AG08395 (cell line): ENCODE data around the gene CNOT8.
"Not testable (repeated sequence)": the region's sequence is repeated elsewhere in the genome, so short reads cannot be mapped to it uniquely, and the experiment has no call there.

Experiments used
- DNase-seq: peaks from one replicate; pipeline ENCODE4 v3.0.0; 2012; ENCODE audit warnings: mixed read lengths, low spot score

Gene CNOT8

DNA sequence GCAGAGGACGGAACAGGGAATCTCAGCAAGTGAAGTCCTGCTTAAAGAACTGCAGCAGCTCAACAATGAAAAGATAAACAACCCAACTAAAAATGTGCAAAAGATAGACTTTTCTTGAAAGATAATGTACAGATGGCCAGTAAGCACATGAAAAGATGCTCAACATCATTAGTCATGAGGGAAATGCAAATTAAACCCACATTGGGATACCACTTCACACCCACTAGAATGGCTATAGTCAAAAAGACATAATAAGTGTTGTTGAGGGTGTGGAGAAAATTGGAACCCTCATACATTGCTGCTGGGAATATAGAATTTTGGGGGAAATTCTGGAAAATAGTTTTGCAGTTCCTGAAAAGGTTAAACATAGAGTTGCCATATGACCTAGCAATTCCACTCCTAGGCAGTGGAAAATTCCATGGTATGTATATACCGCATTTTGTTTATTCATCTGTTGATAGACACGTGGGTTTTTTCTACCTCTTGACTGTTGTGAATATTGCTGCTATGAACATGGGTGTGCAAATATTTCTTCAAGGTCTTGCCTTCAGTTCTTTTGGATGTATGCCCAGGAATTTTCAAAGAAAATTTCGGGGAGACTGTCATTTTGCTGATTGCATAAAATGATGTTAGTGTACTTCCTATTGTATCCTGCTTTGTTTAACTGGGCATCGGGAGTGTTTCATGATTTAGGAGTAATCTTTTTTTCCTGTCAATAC lies 7.2 kb downstream of the CNOT8 start:
- DNase-seq = no peak

DNA sequence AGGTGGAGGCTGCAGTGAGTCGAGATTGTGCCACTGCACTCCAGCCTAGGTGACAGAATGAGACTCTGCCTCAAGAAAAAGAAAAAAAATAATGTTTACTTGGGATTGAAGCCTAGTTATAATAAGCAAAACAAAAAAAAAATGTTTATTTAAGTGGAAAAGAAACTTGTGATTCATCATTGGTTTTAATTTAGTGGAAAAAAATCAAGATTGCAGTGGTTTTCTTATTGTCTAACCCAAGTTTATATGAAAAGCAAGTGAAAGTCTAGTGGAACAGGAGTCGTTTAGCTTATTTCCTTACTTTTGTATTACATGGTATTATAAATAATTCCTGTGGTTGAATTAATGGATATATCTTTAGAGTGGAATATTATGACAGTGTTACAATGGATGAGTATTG lies 8.4 kb downstream of the CNOT8 start:
- DNase-seq = no peak

- no peak for DNase-seq
Measured at GRCh38 chr5:154868702-154869101, 10.3 kb downstream of the CNOT8 start.

- no peak for DNase-seq
Measured at GRCh38 chr5:154871734-154872133, 13.3 kb downstream of the CNOT8 start.

DNA sequence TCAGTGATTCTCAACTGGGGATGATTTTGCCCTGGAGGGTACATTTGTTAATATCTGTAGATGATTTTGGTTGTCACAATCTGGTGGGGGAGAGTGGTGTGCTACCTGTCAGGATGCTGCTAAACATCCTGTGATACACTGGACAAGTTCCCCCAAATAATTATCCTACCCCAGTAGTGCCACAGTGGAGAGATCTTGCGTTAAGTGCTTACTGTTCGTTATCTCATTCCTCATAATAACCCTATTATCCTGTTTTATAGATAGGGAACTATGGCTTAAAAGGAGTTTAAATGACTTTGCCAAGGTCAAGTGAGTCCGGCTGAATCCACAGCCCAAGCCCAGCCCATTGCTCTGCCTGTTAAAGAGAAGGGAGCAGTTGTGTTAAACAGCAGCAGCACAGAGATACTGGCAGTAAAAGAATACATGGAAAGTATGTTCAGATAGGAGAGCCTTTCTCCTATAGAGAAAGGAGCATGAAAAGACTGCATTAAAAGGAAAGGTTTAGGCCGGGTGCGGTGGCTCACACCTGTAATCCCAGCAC lies 15.4 kb downstream of the CNOT8 start:
- no peak for DNase-seq

DNA sequence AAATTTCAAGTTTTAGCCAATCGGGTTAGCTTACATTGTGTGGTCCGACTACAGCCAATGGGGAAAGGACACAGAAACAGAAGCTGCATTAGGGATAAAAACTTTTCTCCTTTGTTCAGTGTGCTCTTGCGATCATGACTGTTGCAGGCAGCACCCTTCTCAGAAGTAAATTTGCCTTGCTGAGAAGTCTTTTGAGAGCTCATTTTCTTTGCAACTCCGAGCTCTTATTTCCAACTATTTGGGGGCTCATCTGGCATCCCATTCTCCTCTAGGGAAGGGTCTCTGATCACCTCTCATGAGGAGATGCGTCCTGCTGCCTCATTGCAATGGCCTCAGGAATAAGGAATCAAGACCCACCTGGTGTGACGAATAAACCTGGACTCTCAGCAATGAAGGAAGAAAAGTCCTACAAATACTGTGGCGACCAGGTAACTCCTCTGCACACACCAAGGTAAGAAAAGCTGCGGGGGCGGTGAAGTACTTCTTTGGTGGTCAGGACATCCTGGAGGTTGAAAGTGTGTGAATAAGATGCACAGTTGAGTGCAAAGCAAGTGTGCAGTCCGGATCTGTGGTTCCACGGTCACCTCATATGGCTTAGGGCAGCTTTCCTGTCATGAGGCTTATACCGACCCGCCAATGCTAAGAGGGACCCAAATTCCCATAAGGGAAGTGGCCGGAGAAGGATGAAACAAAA lies 20.4 kb downstream of the CNOT8 start:
- no peak for DNase-seq

DNA sequence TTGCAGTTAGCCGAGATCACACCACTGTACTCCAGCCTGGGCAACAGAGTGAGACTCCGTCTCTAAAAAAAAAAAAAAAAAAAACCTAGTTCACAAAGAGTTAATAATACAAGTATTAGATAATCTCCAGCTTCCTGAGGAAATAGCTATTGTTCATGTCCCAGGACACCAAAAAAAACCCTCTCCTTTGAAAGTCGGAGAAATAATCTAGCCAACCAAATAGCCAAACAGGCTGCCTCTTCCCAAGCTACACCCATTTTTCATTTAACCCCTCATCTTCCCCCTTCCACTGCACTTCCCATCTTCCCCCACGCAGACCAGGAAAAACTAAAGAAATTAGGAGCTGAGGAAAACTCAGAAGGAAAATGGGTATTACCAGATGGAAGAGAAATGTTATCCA lies 23.6 kb downstream of the CNOT8 start:
- DNase-seq = no peak

DNA sequence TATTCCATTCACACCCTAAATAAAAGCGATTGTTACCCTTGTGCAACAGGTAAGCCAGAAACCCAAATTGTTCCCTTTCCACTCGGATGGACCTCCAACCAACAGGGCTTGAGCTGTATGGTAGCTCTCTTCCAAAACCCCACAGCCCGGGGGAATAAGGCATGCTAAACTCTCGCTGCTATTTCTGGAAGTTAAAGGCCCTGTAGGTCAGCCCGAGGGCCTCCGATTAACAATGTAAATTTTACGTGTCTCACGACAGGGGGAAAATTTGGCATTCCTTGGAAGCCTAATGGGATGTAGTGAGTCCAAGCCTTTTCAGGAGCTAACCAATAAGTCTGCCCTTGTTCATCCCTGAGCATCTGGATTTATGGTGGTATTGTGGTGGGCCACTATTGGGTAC lies 26.0 kb downstream of the CNOT8 start:
- DNase-seq = no peak

GRCh38 chr5:154885439-154885838 lies 27.0 kb downstream of the CNOT8 start:
- DNase-seq = no peak

GRCh38 chr5:154892369-154892771 lies 33.9 kb downstream of the CNOT8 start:
- no peak for DNase-seq

DNA sequence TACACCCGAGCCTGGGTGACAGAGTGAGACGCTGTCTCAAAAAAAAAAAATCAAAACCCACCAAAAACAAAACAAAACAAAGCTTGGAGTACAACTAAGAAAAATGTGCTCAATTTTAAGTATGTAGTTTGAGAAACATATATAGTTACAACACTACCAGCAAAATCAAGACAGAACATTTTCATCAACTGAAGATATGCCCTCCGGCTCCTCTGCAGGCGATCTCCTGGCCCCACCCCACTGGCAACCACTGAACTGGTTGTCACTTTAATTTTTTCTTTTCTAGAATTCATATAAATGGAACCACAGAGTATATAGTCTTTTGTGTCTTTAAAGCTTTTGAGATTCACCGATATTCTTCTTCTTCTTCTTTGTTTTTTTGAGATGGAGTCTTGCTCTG lies 35.0 kb downstream of the CNOT8 start:
- no peak for DNase-seq

DNA sequence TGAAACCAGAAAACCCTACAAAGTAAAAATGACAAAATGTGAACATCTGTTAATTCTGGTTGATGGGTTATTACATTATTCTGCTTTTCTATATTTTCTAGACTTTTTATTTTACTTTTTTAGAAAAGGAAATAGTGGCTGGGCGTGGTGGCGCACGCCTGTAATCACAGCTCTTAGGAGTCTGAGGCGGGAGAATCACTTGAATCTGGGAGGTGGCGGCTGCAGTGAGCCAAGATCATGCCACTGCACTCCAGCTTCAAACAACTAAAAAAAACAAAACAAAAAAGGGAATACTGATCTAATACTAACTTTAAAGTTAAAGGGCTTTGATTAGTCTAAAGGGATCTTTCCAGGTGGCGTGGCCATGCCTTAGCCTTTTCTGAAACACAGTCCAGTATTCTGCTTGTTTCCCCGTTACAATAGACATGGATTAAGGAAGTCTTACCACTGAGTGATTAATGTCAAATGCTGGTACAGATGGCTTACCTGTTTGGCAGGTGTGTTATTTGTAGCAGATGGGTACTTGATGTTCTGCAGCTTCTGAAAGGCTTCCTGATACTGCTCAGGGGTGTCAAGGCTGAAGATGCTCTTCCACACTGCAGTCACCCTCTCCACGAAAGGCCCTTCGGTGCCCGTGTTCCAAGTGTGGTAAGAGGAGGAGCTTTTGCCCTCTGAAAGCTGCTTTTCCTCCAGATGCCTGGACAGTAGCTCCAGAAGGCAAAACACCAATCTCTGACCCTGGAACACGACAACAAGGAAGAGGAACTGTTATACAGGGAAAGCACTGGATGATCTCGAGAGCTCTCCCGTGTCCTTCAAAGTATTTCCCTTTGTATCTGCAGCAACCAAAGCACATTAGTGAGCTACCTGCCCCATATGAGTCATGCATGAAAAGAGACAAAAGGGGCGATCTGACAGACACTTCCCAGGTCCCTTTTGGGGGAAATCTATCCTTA lies 37.5 kb downstream of the CNOT8 start:
- DNase-seq = no peak

GRCh38 chr5:154896562-154897165 lies 38.2 kb downstream of the CNOT8 start:
- DNase-seq = no peak

DNA sequence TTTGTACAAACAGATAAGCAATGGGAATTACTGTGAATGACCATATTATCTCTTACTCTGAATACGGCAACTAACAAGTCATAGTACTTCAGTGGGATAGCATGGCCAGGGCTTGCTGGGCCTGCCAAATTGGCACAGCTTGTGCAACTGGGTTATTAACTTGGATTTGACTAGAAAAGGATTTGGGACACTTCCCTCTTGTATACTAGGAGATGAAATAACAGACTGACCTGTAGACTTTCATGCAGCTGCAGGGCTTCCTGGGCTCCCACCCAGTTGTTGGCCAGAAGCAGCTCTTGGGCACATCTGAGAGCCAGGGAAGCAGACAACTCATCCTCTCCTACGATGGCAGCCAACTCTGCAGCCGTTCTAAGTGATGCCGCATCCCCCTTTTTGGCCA lies 39.8 kb downstream of the CNOT8 start:
- DNase-seq = no peak

DNA sequence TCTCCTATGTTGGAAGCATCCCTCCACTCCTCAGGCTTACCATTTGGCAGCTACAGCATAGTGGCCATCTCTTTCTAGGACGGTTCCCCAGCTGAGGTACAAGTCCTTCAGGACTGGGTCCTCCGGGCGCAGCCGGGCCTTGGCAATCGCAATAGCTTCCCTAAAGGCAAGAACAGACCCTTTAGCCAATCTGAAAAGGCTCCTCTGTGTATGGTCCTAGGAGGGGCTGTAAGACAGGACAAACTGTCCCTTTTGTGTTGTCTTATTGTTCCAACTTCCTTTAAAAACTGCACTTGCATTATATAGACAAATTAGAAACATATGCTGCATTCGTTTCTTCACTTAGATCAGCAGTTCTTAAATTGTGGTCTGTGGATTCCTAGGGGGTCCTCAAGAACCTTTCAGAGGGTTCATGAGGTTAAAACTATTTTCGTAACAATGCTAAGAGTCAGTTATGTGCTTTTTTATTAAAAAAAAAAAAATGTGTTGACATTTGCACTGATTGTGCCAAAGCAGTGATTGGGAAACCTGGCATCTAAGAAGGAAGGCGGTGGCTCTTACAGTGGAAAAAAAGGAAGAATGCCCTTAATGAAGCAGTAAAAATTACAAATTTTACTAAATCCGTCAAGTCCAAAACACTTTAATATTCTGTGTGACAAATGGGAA lies 40.9 kb downstream of the CNOT8 start:
- DNase-seq = peak; percentile 9

- DNase-seq = peak; percentile 15
Measured at GRCh38 chr5:154900066-154900465, 41.6 kb downstream of the CNOT8 start.

GRCh38 chr5:154901276-154901675 lies 42.8 kb downstream of the CNOT8 start:
- no peak for DNase-seq

GRCh38 chr5:154901913-154902312 lies 43.5 kb downstream of the CNOT8 start:
- no peak for DNase-seq

GRCh38 chr5:154905601-154906000 lies 47.2 kb downstream of the CNOT8 start:
- not testable (repeated sequence) for DNase-seq

- no peak for DNase-seq
Measured at GRCh38 chr5:154916874-154917273, 58.4 kb downstream of the CNOT8 start.

DNA sequence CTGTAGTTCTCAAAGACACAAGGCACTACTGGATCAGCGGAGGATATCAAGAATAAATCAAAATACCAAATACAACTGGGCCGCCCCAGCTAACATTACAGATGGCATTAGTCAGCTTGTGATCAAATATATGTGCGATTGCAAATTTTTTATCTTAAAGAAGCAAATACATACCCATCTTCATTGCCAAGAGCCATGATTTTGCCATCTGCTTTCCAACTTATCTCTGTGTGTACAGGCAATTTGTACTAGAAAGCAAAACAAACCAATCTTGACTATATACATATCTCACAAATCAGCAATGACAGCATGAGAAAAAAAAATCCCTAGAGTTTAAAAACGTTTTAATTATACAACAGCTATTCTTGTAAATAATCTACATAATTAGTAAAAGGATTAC lies 59.3 kb downstream of the CNOT8 start:
- no peak for DNase-seq
